ENCODE measurements around the gene PCP4L1.

- TF ChIP-seq CTCF (IDR thresholded peaks at IDR 0.05 in 2 of 3, conservative IDR thresholded peaks at IDR 0.05 in 1 of 3; ENCODE audit: borderline replicate concordance in 1 of 3, insufficient read depth in 1 of 3, low read depth in 2 of 3, low read length in 2 of 3) (no peak), TCF7L2 (IDR thresholded peaks at IDR 0.05; ENCODE audit: borderline replicate concordance, extremely low read depth, insufficient read depth, insufficient read length) (no peak), EZH2 (IDR thresholded peaks at IDR 0.05) (no peak), JUND (IDR thresholded peaks at IDR 0.05) (no peak), EZH2phosphoT487 (IDR thresholded peaks at IDR 0.05; ENCODE audit: borderline replicate concordance) (no peak), SP1 (IDR thresholded peaks at IDR 0.05; ENCODE audit: low read depth) (no peak), FOSL1 (IDR thresholded peaks at IDR 0.05; ENCODE audit: low read depth) (no peak), POLR2A (IDR thresholded peaks at IDR 0.05; ENCODE audit: borderline replicate concordance, extremely low read depth, insufficient read depth, insufficient read length) (no peak), SIN3A (IDR thresholded peaks at IDR 0.05; ENCODE audit: low read depth) (no peak)
- TF ChIP-seq, protein P1, sequence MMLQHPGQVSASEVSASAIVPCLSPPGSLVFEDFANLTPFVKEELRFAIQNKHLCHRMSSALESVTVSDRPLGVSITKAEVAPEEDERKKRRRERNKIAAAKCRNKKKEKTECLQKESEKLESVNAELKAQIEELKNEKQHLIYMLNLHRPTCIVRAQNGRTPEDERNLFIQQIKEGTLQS (IDR thresholded peaks at IDR 0.05) = no peak
- TF ChIP-seq, protein P2, sequence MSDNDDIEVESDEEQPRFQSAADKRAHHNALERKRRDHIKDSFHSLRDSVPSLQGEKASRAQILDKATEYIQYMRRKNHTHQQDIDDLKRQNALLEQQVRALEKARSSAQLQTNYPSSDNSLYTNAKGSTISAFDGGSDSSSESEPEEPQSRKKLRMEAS (IDR thresholded peaks at IDR 0.05) = no peak
- TF ChIP-seq, protein P3, sequence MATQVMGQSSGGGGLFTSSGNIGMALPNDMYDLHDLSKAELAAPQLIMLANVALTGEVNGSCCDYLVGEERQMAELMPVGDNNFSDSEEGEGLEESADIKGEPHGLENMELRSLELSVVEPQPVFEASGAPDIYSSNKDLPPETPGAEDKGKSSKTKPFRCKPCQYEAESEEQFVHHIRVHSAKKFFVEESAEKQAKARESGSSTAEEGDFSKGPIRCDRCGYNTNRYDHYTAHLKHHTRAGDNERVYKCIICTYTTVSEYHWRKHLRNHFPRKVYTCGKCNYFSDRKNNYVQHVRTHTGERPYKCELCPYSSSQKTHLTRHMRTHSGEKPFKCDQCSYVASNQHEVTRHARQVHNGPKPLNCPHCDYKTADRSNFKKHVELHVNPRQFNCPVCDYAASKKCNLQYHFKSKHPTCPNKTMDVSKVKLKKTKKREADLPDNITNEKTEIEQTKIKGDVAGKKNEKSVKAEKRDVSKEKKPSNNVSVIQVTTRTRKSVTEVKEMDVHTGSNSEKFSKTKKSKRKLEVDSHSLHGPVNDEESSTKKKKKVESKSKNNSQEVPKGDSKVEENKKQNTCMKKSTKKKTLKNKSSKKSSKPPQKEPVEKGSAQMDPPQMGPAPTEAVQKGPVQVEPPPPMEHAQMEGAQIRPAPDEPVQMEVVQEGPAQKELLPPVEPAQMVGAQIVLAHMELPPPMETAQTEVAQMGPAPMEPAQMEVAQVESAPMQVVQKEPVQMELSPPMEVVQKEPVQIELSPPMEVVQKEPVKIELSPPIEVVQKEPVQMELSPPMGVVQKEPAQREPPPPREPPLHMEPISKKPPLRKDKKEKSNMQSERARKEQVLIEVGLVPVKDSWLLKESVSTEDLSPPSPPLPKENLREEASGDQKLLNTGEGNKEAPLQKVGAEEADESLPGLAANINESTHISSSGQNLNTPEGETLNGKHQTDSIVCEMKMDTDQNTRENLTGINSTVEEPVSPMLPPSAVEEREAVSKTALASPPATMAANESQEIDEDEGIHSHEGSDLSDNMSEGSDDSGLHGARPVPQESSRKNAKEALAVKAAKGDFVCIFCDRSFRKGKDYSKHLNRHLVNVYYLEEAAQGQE (IDR thresholded peaks at IDR 0.05; ENCODE audit: low read depth) = no peak
Measured at GRCh38 chr1:161285521-161285920, 27.0 kb downstream of the PCP4L1 start.

All from HCT116 (cell line).